Urinary bladder (tissue), 4 donors: ENCODE measurements around the gene PTH1R. TPM values are rescaled to one million over a fixed set of nuclear protein-coding genes. Genes with fewer than 3 reads are reported as not detected.

ENCODE experiments used
- DNase-seq: peaks from one replicate; pipeline ENCODE4 v3.0.0-alpha.2; 2015; ENCODE audit errors: extremely low spot score
- H3K27ac ChIP-seq: one replicate; pipeline ENCODE4 v1.5.1; 2013; ENCODE audit warnings: low read depth, mild to moderate bottlenecking, moderate library complexity
- H3K36me3 ChIP-seq: one replicate; pipeline ENCODE4 v1.6.1; 2013; ENCODE audit warnings: mild to moderate bottlenecking, moderate library complexity; ENCODE audit not compliant: insufficient read depth
- H3K4me1 ChIP-seq: one replicate; pipeline ENCODE4 v1.6.1; 2013; ENCODE audit warnings: mild to moderate bottlenecking, moderate library complexity; ENCODE audit not compliant: insufficient read depth
- H3K4me3 ChIP-seq: one replicate; pipeline ENCODE4 v1.5.1; 2013; ENCODE audit warnings: low read depth, low read length
- WGBS: extraction: QIAGEN DNeasy Blood & Tissue Kit; methylation state at CpG from one replicate; pipeline ENCODE4 v1.1.7; 2013; 5-methylcytosine and 5-hydroxymethylcytosine counted together
- polyA plus RNA-seq: library from polyadenylated mRNA; stranded (reverse); fragments of 200-250 nt; gene quantifications from one replicate; pipeline ENCODE4 v1.2.3, GENCODE V29; 2013
- total RNA-seq: library from RNA; depleted of rRNA; stranded (reverse); fragments of >200 nt; gene quantifications from one replicate; pipeline ENCODE4 v1.2.3, GENCODE V29; 2014
- donor health status: healthy with polysubstance abuse.
- donor health status: healthy.

Gene PTH1R
- total and polyA plus RNA-seq, 2 donors: 11.5 to 26.4 TPM

GRCh38 chr3:46889381-46890110 lies 12.0 kb downstream of the PTH1R start:
- no peak overlapping the region for H3K27ac ChIP-seq
- DNase-seq: no peak
- no peaks in the 10 kb centered on the region for H3K36me3 ChIP-seq
- H3K4me3 ChIP-seq: no peak overlapping the region
- no peaks in the 10 kb centered on the region for H3K4me1 ChIP-seq
- 51% methylated on average over 6 of the region's 6 CpGs for WGBS

GRCh38 chr3:46890132-46890531 lies 12.6 kb downstream of the PTH1R start:
- H3K4me3 ChIP-seq: no peak overlapping the region
- no peak for DNase-seq
- WGBS: 98% methylated on average over 1 of the region's 1 CpG
- H3K4me1 ChIP-seq: no peaks in the 10 kb centered on the region
- H3K27ac ChIP-seq: no peak overlapping the region
- no peaks in the 10 kb centered on the region for H3K36me3 ChIP-seq

- Histone ChIP-seq H3K4me3 (no peak overlapping the region), H3K27ac (no peak overlapping the region), H3K4me1 (no peaks in the 10 kb centered on the region), H3K36me3 (no peaks in the 10 kb centered on the region)
- no peak for DNase-seq
- WGBS: 96% methylated on average over 3 of the region's 3 CpGs
Measured at GRCh38 chr3:46891132-46891531, 13.6 kb downstream of the PTH1R start.

GRCh38 chr3:46892285-46893145 lies 15.0 kb downstream of the PTH1R start:
- no peak for DNase-seq
- peak overlapping the region; percentile 10 for H3K4me3 ChIP-seq
- WGBS: 6% methylated on average over 58 of the region's 58 CpGs
- H3K36me3 ChIP-seq: no peaks in the 10 kb centered on the region
- no peaks in the 10 kb centered on the region for H3K4me1 ChIP-seq
- H3K27ac ChIP-seq: no peak overlapping the region

GRCh38 chr3:46893146-46893748 lies 15.7 kb downstream of the PTH1R start:
- Histone ChIP-seq H3K4me1 (no peaks in the 10 kb centered on the region), H3K27ac (no peak overlapping the region), H3K4me3 (no peak overlapping the region), H3K36me3 (no peaks in the 10 kb centered on the region)
- 60% methylated on average over 6 of the region's 6 CpGs for WGBS
- DNase-seq: no peak

- no peak overlapping the region for H3K27ac ChIP-seq
- no peak overlapping the region for H3K4me3 ChIP-seq
- H3K4me1 ChIP-seq: no peaks in the 10 kb centered on the region
- H3K36me3 ChIP-seq: no peaks in the 10 kb centered on the region
- 85% methylated on average over 9 of the region's 9 CpGs for WGBS
- DNase-seq: no peak
Measured at GRCh38 chr3:46893763-46894162, 16.2 kb downstream of the PTH1R start.

GRCh38 chr3:46894256-46894655 lies 16.7 kb downstream of the PTH1R start:
- Histone ChIP-seq H3K27ac (no peak overlapping the region), H3K4me3 (no peak overlapping the region), H3K4me1 (no peaks in the 10 kb centered on the region), H3K36me3 (no peaks in the 10 kb centered on the region)
- no peak for DNase-seq
- WGBS: 93% methylated on average over 6 of the region's 6 CpGs

GRCh38 chr3:46895204-46895660 lies 17.7 kb downstream of the PTH1R start:
- H3K27ac ChIP-seq: no peak overlapping the region
- no peaks in the 10 kb centered on the region for H3K4me1 ChIP-seq
- whole genome bisulfite sequencing: 23% methylated on average over 5 of the region's 5 CpGs
- H3K36me3 ChIP-seq: no peaks in the 10 kb centered on the region
- no peak for DNase-seq
- H3K4me3 ChIP-seq: no peak overlapping the region

- H3K4me1 ChIP-seq: no peaks in the 10 kb centered on the region
- H3K36me3 ChIP-seq: no peaks in the 10 kb centered on the region
- 82% methylated on average over 4 of the region's 4 CpGs for WGBS
- no peak overlapping the region for H3K27ac ChIP-seq
- DNase-seq: no peak
- H3K4me3 ChIP-seq: no peak overlapping the region
Measured at GRCh38 chr3:46895761-46896160, 18.2 kb downstream of the PTH1R start.

- H3K4me1 ChIP-seq: no peaks in the 10 kb centered on the region
- DNase-seq: no peak
- no peak overlapping the region for H3K27ac ChIP-seq
- WGBS: 65% methylated on average over 5 of the region's 5 CpGs
- H3K4me3 ChIP-seq: no peak overlapping the region
- H3K36me3 ChIP-seq: no peaks in the 10 kb centered on the region
Measured at GRCh38 chr3:46896386-46896785, 18.9 kb downstream of the PTH1R start.

- 96% methylated on average over 2 of the region's 2 CpGs for WGBS
- Histone ChIP-seq H3K36me3 (no peaks in the 10 kb centered on the region), H3K27ac (no peak overlapping the region), H3K4me3 (no peak overlapping the region), H3K4me1 (no peaks in the 10 kb centered on the region)
- no peak for DNase-seq
Measured at GRCh38 chr3:46897031-46897430, 19.5 kb downstream of the PTH1R start.

GRCh38 chr3:46897829-46898320 lies 20.4 kb downstream of the PTH1R start:
- H3K4me1 ChIP-seq: no peaks in the 10 kb centered on the region
- no peak for DNase-seq
- WGBS: 74% methylated on average over 15 of the region's 15 CpGs
- H3K27ac ChIP-seq: no peak overlapping the region
- no peaks in the 10 kb centered on the region for H3K36me3 ChIP-seq
- no peak overlapping the region for H3K4me3 ChIP-seq

GRCh38 chr3:46898321-46899150 lies 21.0 kb downstream of the PTH1R start:
- WGBS: 17% methylated on average over 71 of the region's 71 CpGs
- DNase-seq: no peak
- Histone ChIP-seq H3K4me1 (no peaks in the 10 kb centered on the region), H3K27ac (no peak overlapping the region), H3K36me3 (no peaks in the 10 kb centered on the region), H3K4me3 (no peak overlapping the region)
